Measurements from ENCODE around the gene WDFY4.

Gene WDFY4

GRCh38 chr10:48782386-48782785 lies 97.7 kb downstream of the WDFY4 start:
- H3K9ac ChIP-seq (ENCODE audit: low read depth, low read length, poor library complexity), result no peak overlapping the region
- DNase-seq (ENCODE audit: low spot score), result no peak
- no peak overlapping the region for H3K27ac ChIP-seq (replicated peaks; ENCODE audit: low read length)
- no peak overlapping the region for H2BK15ac ChIP-seq (ENCODE audit: low read length)
- H3K79me1 ChIP-seq (ENCODE audit: low read depth, low read length), result no peaks in the 10 kb centered on the region
- no peak overlapping the region for H2BK5ac ChIP-seq (ENCODE audit: low read length)
- no peak overlapping the region for H3K4me3 ChIP-seq (ENCODE audit: low read length in 2 of 2)
- H3K27me3 ChIP-seq (ENCODE audit: control insufficient read depth in 3 of 3, insufficient read depth in 3 of 3, low read depth in 1 of 3, low read length in 3 of 3), result peaks cover 0 to 1% (median 0%) of the 10 kb centered on the region in 3 experiments
- H3K4me1 ChIP-seq (ENCODE audit: control insufficient read depth in 2 of 2, insufficient read depth in 1 of 2, low read depth in 1 of 2, low read length in 2 of 2), result no peaks in the 10 kb centered on the region
- no peak overlapping the region for H3K18ac ChIP-seq (ENCODE audit: low read length)
- H2AFZ ChIP-seq (ENCODE audit: low read length), result no peak overlapping the region
- H4K8ac ChIP-seq (ENCODE audit: low read depth, low read length), result no peak overlapping the region
- H3K4ac ChIP-seq (ENCODE audit: low read length), result no peak overlapping the region
- no peak overlapping the region for H2AK5ac ChIP-seq (ENCODE audit: low read depth, low read length)
- H3K14ac ChIP-seq (ENCODE audit: low read length), result no peak overlapping the region
- H3K36me3 ChIP-seq (replicated peaks in 1 of 2; ENCODE audit: control insufficient read depth in 2 of 2, insufficient read depth in 2 of 2, low read length in 2 of 2), result no peaks in the 10 kb centered on the region
- no peak overlapping the region for H2BK12ac ChIP-seq (ENCODE audit: low read length)
- H2BK120ac ChIP-seq (ENCODE audit: low read depth, low read length), result no peak overlapping the region
- no peaks in the 10 kb centered on the region for H3K9me3 ChIP-seq (replicated peaks in 1 of 2; ENCODE audit: control insufficient read depth in 2 of 2, insufficient read depth in 1 of 2, low read depth in 1 of 2, low read length in 2 of 2)
- no peak overlapping the region for H3K23ac ChIP-seq (ENCODE audit: low read depth, low read length, poor library complexity)
- H4K91ac ChIP-seq (ENCODE audit: low read depth, low read length, poor library complexity), result no peak overlapping the region
- H3K4me2 ChIP-seq (ENCODE audit: insufficient read depth, low read length, poor library complexity, severe bottlenecking), result no peak overlapping the region
- WGBS, 2 donors (ENCODE audit: extremely low coverage in 2 of 2, insufficient read length in 2 of 2, insufficient replicate concordance in 1 of 2), result no CpG with 5 or more reads among the region's 2 CpGs

GRCh38 chr10:48784031-48784430 lies 99.4 kb downstream of the WDFY4 start:
- Histone ChIP-seq H2AFZ (ENCODE audit: low read length) (no peak overlapping the region), H2BK5ac (ENCODE audit: low read length) (no peak overlapping the region), H3K23ac (ENCODE audit: low read depth, low read length, poor library complexity) (no peak overlapping the region), H3K4me2 (ENCODE audit: insufficient read depth, low read length, poor library complexity, severe bottlenecking) (no peak overlapping the region), H3K18ac (ENCODE audit: low read length) (no peak overlapping the region), H3K79me1 (ENCODE audit: low read depth, low read length) (no peaks in the 10 kb centered on the region), H2BK12ac (ENCODE audit: low read length) (no peak overlapping the region), H3K27ac (replicated peaks; ENCODE audit: low read length) (no peak overlapping the region), H4K91ac (ENCODE audit: low read depth, low read length, poor library complexity) (no peak overlapping the region), H3K9ac (ENCODE audit: low read depth, low read length, poor library complexity) (no peak overlapping the region), H3K4ac (ENCODE audit: low read length) (no peak overlapping the region), H3K14ac (ENCODE audit: low read length) (no peak overlapping the region), H3K36me3 (replicated peaks in 1 of 2; ENCODE audit: control insufficient read depth in 2 of 2, insufficient read depth in 2 of 2, low read length in 2 of 2) (no peaks in the 10 kb centered on the region), H4K8ac (ENCODE audit: low read depth, low read length) (no peak overlapping the region), H3K27me3 (ENCODE audit: control insufficient read depth in 3 of 3, insufficient read depth in 3 of 3, low read depth in 1 of 3, low read length in 3 of 3) (peaks cover 0 to 1% (median 0%) of the 10 kb centered on the region in 3 experiments), H3K4me1 (ENCODE audit: control insufficient read depth in 2 of 2, insufficient read depth in 1 of 2, low read depth in 1 of 2, low read length in 2 of 2) (no peaks in the 10 kb centered on the region), H3K9me3 (replicated peaks in 1 of 2; ENCODE audit: control insufficient read depth in 2 of 2, insufficient read depth in 1 of 2, low read depth in 1 of 2, low read length in 2 of 2) (no peaks in the 10 kb centered on the region), H2AK5ac (ENCODE audit: low read depth, low read length) (no peak overlapping the region), H2BK15ac (ENCODE audit: low read length) (no peak overlapping the region), H3K4me3 (ENCODE audit: low read length in 2 of 2) (no peak overlapping the region), H2BK120ac (ENCODE audit: low read depth, low read length) (no peak overlapping the region)
- no CpG with 5 or more reads among the region's 2 CpGs for WGBS, 2 donors (ENCODE audit: extremely low coverage in 2 of 2, insufficient read length in 2 of 2, insufficient replicate concordance in 1 of 2)
- DNase-seq (ENCODE audit: low spot score), result no peak

- Histone ChIP-seq H2BK15ac (ENCODE audit: low read length) (no peak overlapping the region), H3K4me1 (ENCODE audit: control insufficient read depth in 2 of 2, insufficient read depth in 1 of 2, low read depth in 1 of 2, low read length in 2 of 2) (no peaks in the 10 kb centered on the region), H3K36me3 (replicated peaks in 1 of 2; ENCODE audit: control insufficient read depth in 2 of 2, insufficient read depth in 2 of 2, low read length in 2 of 2) (no peaks in the 10 kb centered on the region), H3K4me3 (ENCODE audit: low read length in 2 of 2) (no peak overlapping the region), H3K4ac (ENCODE audit: low read length) (no peak overlapping the region), H4K8ac (ENCODE audit: low read depth, low read length) (no peak overlapping the region), H2AK5ac (ENCODE audit: low read depth, low read length) (no peak overlapping the region), H3K27ac (replicated peaks; ENCODE audit: low read length) (no peak overlapping the region), H3K18ac (ENCODE audit: low read length) (no peak overlapping the region), H2BK120ac (ENCODE audit: low read depth, low read length) (no peak overlapping the region), H2BK12ac (ENCODE audit: low read length) (no peak overlapping the region), H3K4me2 (ENCODE audit: insufficient read depth, low read length, poor library complexity, severe bottlenecking) (no peak overlapping the region), H4K91ac (ENCODE audit: low read depth, low read length, poor library complexity) (no peak overlapping the region), H3K14ac (ENCODE audit: low read length) (no peak overlapping the region), H3K23ac (ENCODE audit: low read depth, low read length, poor library complexity) (no peak overlapping the region), H3K27me3 (ENCODE audit: control insufficient read depth in 3 of 3, insufficient read depth in 3 of 3, low read depth in 1 of 3, low read length in 3 of 3) (peaks cover 0 to 5% (median 1%) of the 10 kb centered on the region in 3 experiments), H2BK5ac (ENCODE audit: low read length) (no peak overlapping the region), H3K9ac (ENCODE audit: low read depth, low read length, poor library complexity) (no peak overlapping the region), H3K79me1 (ENCODE audit: low read depth, low read length) (no peaks in the 10 kb centered on the region), H3K9me3 (replicated peaks in 1 of 2; ENCODE audit: control insufficient read depth in 2 of 2, insufficient read depth in 1 of 2, low read depth in 1 of 2, low read length in 2 of 2) (no peaks in the 10 kb centered on the region), H2AFZ (ENCODE audit: low read length) (no peak overlapping the region)
- no CpG with 5 or more reads among the region's 2 CpGs for WGBS, 2 donors (ENCODE audit: extremely low coverage in 2 of 2, insufficient read length in 2 of 2, insufficient replicate concordance in 1 of 2)
- no peak for DNase-seq (ENCODE audit: low spot score)
Observed at GRCh38 chr10:48785796-48786195, 101.1 kb downstream of the WDFY4 start.

- Histone ChIP-seq H3K14ac (ENCODE audit: low read length) (no peak overlapping the region), H3K36me3 (replicated peaks in 1 of 2; ENCODE audit: control insufficient read depth in 2 of 2, insufficient read depth in 2 of 2, low read length in 2 of 2) (no peaks in the 10 kb centered on the region), H3K27ac (replicated peaks; ENCODE audit: low read length) (no peak overlapping the region), H3K4ac (ENCODE audit: low read length) (no peak overlapping the region), H2BK15ac (ENCODE audit: low read length) (no peak overlapping the region), H3K9me3 (replicated peaks in 1 of 2; ENCODE audit: control insufficient read depth in 2 of 2, insufficient read depth in 1 of 2, low read depth in 1 of 2, low read length in 2 of 2) (no peaks in the 10 kb centered on the region), H3K23ac (ENCODE audit: low read depth, low read length, poor library complexity) (no peak overlapping the region), H4K91ac (ENCODE audit: low read depth, low read length, poor library complexity) (no peak overlapping the region), H2AFZ (ENCODE audit: low read length) (no peak overlapping the region), H2BK12ac (ENCODE audit: low read length) (no peak overlapping the region), H2AK5ac (ENCODE audit: low read depth, low read length) (no peak overlapping the region), H4K8ac (ENCODE audit: low read depth, low read length) (no peak overlapping the region), H2BK120ac (ENCODE audit: low read depth, low read length) (no peak overlapping the region), H2BK5ac (ENCODE audit: low read length) (no peak overlapping the region), H3K79me1 (ENCODE audit: low read depth, low read length) (no peaks in the 10 kb centered on the region), H3K18ac (ENCODE audit: low read length) (no peak overlapping the region), H3K4me1 (ENCODE audit: control insufficient read depth in 2 of 2, insufficient read depth in 1 of 2, low read depth in 1 of 2, low read length in 2 of 2) (no peaks in the 10 kb centered on the region), H3K4me3 (ENCODE audit: low read length in 2 of 2) (no peak overlapping the region), H3K9ac (ENCODE audit: low read depth, low read length, poor library complexity) (no peak overlapping the region), H3K27me3 (ENCODE audit: control insufficient read depth in 3 of 3, insufficient read depth in 3 of 3, low read depth in 1 of 3, low read length in 3 of 3) (peaks cover 0 to 9% (median 1%) of the 10 kb centered on the region in 3 experiments), H3K4me2 (ENCODE audit: insufficient read depth, low read length, poor library complexity, severe bottlenecking) (no peak overlapping the region)
- DNase-seq (ENCODE audit: low spot score), result no peak
- WGBS, 2 donors (ENCODE audit: extremely low coverage in 2 of 2, insufficient read length in 2 of 2, insufficient replicate concordance in 1 of 2), result no CpG with 5 or more reads among the region's 4 CpGs
Observed at GRCh38 chr10:48786606-48787282, 102.1 kb downstream of the WDFY4 start.
